Measurements from ENCODE around the gene GLB1L3.
"Not testable (repeated sequence)": the region's sequence is repeated elsewhere in the genome, so short reads cannot be mapped to it uniquely, and the experiment has no call there.

Gene GLB1L3

DNA sequence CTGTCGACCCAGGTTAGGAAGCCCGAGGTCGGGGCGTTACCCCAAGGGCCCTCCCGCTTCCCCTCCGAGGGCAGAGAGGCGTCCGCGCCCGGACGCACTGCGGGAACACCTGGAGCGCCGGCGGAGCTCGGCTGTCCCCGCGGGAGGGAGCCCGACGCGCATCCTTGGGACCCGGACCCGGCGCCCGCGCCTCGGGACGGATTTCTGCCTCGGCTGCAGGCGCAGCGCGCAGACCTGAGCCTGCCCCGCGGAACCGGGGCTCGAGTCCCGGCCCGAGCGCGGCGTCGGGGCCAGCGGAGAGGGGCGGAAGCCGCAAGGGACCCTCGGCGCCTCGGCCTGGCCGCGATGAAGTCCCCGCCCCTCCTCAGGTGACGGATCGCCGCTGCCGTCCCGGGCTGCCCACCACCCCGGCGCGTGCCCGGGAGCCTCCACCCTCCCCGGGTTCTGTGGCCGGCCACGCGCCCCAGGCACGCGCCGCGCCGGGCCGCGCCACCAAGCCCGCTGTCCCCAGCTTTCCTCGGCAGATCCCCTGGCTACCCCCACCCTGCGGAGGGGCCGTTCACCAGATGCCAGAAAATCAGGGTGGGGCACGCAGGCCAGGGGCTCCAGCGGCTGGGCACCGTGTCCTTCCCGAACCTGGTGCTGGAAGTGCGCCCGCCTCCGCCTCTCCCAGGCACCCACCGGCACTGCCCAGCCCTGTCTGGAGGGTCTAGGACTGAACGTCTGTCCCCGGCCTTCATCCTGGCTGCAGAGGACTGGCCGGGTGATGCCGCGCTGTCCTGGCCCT is 410 bp downstream of the GLB1L3 start:
- no peak for DNase-seq (ENCODE audit: low read depth in 2 of 2)

DNA sequence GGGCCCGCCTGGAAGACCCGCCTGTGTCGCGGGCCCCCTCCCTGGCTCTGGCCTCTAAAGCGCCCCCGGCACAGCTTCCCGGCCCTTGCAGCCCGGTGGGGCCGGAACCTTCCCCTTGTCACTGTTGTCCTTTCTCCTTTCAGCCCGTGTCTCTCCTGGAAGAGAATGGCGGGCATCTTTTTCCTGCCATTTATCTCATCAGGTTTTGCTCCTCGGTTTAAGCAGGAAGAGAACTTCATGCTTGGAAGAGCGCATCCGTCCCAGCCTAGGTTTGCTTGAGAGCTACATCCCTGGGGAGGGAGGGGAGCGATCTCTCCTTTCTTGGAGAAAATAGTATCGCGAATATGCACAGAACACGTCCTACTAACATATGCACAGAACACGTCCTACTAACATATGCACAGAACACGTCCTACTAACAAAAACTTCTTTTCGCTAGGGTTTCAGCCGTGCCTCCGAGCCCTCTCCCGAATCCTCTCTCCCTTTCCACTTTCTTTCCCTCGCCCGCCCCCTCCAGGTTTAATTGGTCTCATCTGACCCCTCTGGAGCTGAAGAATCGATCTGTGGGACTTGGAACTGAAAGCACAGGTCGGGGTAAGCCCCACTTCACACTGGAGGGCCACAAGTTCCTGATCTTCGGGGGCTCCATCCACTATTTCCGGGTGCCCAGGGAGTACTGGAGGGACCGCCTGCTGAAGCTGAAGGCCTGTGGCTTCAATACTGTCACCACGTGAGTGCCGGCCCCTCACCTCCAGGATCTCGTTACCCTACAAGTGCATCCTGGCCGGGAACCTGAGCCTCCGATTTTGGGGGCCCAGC is 1.2 kb downstream of the GLB1L3 start:
- no peak for DNase-seq (ENCODE audit: low read depth in 2 of 2)

DNA sequence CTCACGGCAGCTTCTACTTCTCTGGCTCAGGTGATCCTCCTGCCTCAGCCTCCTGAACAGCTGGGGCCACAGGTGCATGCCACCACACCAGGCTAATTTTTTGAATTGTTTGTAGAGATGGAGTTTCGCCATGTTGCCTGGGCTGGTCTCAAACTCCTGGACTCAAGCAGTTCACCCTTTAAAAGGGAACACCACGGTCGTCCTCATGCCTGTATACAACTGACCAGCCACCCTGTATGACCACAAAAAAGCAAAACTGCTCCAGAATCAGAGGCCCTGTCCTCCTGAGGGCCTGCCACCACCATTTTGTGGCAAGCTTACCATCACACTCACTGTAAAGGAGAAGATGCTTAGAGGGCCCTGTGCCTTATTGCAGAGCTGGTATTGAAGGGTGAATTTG is 2.2 kb downstream of the GLB1L3 start:
- no peak for DNase-seq (ENCODE audit: low read depth in 2 of 2)

DNA sequence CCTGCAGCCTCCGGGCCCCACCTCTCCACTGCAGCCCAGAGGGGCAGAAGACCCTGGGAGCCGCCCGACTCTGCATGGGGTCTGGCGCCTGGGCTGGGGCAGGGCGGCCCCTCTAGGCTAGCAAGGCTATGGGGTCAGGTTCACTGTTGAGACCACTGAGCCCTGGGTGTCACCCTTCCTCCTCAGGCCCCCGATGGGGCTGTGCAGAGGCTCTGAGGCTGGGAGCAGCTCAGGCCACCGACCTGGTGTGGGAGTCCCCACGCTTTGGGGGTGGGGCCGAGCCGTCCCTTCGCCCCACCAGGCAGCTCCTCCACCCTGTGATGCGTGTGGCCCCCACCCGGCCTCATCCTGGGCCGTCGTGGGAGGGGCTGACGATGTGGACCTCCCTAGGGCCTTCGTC is 5.5 kb downstream of the GLB1L3 start:
- not testable (repeated sequence) for DNase-seq (ENCODE audit: low read depth in 2 of 2)

DNA sequence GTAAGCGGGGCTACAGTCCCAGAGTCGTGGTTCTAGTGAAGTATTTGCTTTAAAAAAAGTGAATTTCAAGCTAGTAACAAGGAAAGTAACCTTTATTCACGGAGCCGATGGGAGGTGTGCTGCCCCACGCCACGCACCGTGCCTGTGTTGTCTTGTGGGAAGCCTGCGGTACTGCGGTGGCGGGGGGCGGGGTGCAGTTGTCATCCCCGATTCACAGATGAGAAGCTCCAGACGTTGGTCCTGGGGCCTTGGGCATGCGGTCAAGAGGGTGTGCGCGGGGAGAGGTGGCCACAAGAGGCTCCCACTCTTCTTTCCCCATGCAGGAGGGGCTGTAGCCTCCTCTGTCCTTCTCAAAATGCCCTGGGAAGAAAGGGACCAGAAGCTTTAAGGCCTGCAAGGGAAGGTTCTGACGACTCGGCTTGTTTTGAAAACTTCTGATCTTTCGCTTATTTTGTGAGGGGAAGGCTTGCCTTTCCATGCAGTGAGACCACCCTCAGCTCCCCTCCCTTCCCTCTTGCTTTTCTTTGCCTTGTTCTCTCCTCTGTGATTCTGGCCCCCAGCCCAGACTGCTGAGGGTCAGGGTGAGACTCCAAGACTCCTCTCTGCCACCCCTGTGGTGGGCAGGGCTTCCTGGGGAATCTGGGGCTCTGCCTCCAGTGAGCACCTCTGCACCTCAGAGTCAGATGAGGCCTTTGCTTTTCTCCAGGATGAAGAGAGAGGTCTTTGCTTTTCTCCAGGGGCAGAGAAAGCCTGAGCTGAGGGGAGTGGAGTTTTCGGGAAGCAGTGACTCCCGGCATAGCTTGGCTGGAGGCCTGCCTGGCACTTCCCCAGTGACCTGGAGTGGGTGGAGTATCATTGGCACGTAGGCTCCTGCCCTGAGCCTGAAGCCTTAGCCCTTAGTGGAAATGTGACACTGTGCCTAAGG is 6.2 kb downstream of the GLB1L3 start:
- no peak for DNase-seq (ENCODE audit: low read depth in 2 of 2)

DNA sequence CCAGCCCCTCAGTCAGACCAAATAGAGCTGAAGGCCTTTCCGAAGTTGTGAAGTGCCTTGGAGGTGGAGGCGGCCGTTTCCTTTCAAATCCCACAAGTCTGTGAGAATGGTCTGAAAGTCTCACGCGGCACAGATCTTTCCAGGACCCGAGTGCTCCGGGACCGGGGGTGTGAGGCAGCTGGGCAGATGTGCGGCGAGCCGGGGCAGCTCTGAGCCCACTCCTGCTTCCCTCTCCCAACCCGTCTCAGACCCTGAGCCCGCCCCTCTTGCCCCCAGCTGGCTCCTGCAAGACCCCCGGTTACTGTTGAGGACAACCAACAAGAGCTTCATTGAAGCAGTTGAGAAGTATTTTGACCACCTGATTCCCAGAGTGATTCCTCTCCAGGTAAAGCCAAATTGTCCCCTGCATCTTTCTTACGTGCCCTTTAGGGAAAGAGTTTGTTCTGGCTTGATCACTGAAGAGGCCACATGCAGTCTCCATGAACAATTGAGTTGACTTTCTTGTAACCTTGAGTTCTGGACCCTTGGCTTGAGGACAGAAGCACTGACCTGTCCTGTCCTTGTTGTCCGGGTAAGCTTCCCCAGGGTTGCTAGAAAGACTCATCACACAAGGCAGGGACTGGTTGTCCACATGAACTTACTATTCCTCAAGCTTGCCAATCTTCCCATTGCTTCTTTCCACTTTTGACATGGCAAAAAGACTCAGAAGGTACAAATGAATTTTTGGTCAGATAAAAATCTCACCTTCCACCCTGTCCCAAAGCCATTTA is 7.5 kb downstream of the GLB1L3 start:
- no peak for DNase-seq (ENCODE audit: low read depth in 2 of 2)

DNA sequence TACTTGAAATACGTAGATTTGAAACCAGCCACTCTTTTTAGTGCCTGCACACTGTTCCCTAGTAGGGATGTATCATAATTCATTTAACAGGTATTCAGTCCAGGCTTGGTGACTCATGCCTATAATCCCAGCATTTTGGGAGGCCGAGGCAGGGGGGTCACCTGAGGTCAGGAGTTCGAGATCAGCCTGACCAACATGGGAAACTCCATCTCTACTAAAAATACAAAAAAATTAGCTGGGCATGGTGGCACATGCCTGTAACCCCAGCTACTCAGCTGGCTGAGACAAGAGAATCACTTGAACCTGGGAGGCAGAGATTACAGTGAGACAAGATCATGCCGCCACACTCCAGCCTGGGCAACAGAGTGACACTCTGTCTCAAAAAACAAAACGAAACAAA is 8.2 kb downstream of the GLB1L3 start:
- DNase-seq (ENCODE audit: low read depth in 2 of 2): not testable (repeated sequence)

DNA sequence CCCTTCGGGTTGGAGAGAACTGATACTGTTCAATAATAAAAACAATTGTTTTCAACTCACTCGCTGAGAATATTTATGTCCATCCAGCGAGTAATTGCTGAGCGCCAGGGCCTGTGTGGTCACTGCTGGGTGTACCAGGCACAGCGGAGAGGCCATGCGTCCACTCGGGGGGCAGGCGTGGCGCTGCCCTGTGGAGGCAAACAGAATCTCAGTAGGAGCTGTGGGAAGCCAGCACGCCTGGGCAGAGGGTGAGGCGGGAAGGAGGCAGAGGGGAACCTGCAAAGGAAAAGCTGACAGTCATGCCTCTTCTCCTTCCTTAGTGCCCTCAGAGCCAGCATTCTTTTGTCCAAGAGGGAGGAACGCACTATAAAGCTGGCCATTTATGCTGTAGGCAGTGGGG is 11.4 kb downstream of the GLB1L3 start:
- DNase-seq (ENCODE audit: low read depth in 2 of 2): no peak

DNA sequence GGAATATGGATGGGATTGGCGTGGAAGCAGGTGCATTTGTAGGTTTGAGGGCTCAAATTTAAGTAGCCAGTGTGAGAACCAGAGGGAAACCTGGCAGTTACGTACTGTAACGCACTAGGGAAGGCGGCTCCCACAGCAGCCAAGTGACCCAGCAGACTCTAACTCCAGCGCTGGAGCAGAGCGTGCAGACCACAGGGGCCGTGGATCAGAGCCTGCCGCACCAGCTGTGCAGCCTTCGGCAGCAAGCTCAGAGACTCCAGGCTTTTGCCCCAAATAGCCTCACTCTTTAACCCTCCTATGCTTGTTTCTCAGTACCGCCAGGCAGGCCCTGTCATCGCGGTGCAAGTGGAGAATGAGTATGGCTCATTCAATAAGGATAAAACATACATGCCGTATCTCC is 12.3 kb downstream of the GLB1L3 start:
- DNase-seq (ENCODE audit: low read depth in 2 of 2): no peak

DNA sequence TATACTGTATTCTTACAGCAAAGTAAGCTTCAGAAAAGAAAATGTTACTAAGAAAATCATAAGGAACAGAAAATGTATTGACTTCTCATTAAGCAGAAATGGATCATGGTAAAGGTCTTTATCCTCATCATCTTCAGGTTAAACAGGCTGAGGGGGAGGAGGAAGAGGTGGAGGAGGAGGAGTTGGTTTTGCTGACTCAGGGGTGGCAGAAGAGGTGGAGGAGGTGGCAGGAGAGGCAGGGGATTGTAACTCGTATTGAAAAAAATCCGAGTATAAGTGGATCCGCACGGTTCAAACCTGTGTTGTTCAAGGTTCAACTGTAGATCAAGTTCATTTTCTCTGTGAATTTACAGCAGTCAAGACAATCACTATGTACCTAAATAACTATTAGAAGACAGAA is 13.0 kb downstream of the GLB1L3 start:
- no peak for DNase-seq (ENCODE audit: low read depth in 2 of 2)

DNA sequence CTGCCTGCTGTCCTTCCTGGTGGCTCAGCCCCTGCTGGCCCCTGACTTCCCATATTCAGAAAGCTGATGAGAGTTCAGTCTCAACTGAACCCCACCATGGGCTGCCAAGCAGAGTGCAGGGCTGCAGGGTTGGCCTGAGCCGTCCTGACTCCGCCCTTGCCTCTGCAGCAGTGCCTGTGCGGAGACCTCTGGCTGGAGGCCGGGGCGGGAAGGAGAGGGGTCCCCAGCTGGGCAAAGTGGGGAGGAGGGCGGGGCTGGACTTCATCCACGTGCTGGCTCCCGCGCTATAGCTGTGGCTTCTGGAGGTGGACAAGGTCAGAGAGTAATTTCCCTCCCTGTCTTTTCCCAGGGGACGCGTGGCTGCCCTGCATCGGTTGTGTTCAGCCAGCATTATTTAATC is 13.6 kb downstream of the GLB1L3 start:
- DNase-seq (ENCODE audit: low read depth in 2 of 2): no peak

DNA sequence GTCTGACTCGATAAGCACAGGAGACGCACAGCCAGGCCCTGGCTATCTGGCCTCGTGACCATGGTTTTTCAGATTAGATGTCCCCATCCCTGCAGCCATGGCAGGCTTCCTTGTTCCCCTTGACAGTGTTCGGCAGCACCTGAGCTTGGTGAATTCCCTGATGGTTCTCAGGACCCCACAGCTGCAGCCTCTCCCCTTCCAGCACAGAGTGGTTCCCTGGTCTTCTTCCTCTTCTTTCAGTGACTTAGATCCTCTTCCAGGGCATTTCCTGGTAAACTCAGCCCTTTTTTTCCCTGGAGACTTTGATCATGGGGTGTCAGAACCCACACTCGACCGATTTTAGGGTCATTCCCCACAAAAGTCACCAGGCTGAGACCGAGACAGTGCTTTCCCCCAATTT is 14.5 kb downstream of the GLB1L3 start:
- no peak for DNase-seq (ENCODE audit: low read depth in 2 of 2)

DNA sequence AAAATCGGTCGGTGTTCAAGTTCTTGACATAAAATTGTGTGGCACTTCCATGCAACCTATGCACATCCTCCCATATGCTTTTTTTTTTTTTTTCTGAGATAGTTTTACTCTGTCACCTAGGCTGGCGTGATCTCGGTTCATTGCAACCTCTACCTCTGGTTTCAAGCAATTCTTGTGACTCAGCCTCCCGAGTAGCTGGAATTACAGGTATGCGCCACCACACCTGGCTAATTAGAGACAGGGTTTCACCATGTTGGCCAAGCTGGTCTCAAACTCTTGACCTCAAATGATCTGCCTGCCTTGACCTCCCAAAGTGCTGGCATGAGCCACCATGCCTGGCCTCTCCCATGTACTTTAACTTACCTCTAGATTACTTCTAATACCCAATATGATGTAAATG is 15.0 kb downstream of the GLB1L3 start:
- no peak for DNase-seq (ENCODE audit: low read depth in 2 of 2)

DNA sequence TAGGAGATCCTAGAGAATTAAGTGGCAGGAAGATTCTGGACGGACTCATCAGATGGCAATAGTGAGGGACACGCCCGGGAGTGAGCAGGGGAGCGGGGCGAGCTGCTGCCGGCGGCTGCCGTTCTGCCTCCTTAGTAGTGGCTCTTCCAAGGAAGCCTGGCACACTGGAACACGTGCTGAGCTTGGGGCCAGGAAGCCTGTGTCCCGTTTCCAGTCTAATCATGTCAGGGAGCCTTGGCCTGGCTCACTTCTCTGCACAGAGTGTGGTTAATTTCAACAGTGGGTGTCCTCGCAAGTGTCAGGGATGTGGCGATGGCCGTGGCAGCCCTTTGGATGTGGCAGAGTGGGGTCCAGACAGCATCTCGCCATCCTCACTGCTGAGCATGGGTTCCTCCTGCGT is 16.5 kb downstream of the GLB1L3 start:
- DNase-seq (ENCODE audit: low read depth in 2 of 2): no peak

DNA sequence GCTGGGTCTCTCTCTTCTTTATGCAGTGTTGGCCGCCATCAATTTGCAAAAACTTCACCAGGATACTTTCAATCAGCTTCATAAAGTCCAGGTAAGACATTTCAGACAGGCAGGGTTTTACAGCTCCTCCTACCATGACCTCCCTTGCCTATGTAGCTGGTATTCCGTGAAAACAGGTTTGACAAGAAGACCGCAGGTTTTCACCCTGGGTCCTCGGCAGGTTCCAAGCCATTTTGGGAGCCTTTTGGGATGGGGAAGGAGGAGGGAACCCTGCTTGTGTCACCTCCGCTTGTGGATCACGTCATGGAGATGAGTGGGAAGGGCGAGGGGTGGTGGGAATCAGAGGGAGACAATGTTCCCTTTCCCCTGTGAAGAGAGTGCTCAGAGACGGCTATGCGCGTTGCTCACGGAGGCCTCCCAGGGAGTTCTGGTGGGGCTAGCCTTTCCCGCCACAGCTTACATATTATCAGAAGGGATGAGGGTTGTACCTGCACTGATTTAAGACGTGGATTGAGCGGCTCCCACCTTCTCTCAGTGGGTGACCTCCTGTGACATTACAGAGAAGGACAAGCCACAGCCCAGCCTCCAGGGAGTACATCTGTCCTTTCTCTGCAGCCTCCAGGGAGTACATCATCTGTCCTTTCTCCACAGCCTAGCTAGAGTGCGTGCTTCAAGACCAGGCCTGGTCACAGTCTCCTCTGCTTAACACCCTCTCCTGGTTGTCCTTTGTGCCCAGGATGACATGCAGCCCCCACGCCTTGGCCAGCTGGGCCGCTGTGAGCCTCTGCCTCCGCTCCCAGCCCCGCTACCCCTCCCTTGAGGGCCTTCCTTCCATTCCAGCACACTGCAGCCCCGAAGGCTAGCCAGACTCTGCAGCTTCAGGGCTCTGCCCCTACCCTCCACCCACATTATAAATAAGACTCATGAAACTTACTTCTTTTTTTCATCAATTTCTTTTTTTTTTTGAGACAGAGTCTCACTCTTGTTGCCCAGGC is 17.2 kb downstream of the GLB1L3 start:
- DNase-seq (ENCODE audit: low read depth in 2 of 2): no peak

DNA sequence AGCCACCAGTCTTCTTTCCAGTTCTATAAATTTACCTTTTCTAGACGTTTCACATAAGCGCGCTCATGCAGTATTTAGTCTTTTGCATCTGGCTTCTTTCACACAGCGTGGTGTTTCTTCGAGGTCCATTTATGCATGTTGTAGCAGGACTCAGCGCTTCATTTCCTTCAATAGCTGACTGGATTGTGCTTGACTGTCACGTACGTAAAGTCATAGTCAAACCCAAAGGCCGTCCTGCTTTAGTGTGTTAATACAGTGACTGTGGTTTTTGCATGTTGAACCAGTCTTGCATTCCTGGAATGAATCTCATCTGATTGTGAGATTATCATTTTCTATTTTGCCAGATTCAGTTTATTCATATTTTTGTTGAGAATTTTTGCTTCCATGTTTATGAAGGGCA is 18.5 kb downstream of the GLB1L3 start:
- no peak for DNase-seq (ENCODE audit: low read depth in 2 of 2)

DNA sequence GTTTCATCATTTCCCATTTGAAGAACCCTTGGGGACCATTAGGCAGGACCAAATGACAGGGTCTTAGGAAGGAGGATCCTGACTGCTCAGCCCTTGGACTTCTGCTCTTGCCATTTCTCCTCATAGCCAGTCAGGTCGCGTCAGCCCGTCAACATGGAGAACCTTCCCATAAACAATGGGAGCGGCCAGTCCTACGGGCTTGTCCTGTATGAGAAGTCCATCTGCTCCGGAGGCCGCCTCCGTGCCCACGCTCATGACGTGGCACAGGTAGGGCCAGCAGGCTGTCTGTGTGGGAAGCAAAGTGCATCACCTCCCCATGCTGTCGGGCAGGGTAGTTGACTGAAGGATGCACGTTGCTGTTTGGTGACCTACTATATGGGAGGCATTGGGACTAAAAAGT is 36.0 kb downstream of the GLB1L3 start:
- no peak for DNase-seq (ENCODE audit: low read depth in 2 of 2)

DNA sequence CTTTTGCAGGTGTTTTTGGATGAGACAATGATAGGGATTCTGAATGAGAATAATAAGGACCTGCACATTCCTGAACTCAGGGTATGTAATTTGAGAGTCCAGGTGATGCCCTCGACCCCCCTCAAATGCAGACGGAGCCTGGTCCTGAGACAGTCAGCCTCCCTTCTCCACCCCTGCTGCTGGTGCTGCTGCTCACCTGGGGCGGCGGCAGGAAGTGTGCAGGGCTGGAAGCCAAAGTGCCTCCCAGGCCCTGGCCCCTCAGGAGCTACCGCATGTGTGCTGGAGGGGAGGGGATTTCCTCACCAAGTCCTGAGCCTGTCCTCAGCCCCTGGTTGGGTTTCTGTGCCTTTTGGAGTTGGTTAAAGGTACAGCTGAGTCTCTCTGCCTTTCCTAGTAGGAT is 36.6 kb downstream of the GLB1L3 start:
- no peak for DNase-seq (ENCODE audit: low read depth in 2 of 2)

DNA sequence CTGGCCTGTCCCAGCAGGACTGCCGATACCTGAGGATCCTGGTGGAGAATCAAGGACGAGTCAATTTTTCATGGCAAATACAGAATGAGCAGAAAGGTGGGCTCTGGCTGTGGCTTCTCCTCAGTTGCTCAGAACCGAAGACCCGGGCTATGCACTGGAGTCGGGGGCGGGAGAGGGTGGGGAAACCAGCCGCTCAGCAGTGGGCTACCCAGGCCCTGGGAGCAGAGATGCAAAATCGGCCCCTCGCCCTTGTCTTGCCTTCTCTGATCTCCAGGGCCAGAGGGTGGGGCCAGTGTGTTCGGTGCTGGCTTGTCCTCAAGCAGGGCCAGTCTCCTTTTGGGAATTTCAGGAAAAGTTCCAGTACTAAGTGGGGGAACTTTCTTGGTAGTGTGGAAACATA is 37.2 kb downstream of the GLB1L3 start:
- DNase-seq (ENCODE audit: low read depth in 2 of 2): no peak
